Measurements from ENCODE around the gene CHST11. TPM values are rescaled to one million over a fixed set of nuclear protein-coding genes. Genes with fewer than 3 reads are reported as not detected.

Gene CHST11
- total and polyA plus RNA-seq, 2 donors from 2014 or later: 2.0 to 23.3 TPM

DNA sequence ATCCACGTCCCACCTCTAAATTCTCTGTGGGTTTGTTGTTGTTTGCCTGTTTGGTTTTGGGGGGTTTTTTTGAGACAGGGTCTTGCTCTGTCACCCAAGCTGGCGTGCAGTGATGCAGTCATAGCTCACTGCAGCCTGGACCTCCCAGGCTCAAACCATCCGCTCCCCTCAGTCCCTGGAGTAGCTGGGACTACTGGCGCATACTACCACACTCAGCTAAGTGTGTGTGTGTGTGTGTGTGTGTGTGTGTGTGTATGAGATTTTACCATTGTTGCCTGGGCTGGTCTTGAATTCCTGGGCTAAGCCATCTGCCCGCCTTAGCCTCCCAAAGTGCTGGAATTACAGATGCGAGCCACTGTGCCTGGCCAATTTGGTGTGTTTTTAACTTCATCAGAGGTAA, 265.2 kb downstream of the CHST11 start:
- DNase-seq (peak in 2 of 5 donors; percentile 45 to 57), FAIRE-seq (no peak)
- intact Hi-C loops (cut with DNase I): no loop called here
- Histone ChIP-seq H3K9ac (ENCODE audit: low read length in 3 of 3) (no peak overlapping the region), H3K9me3 (ENCODE audit: control insufficient read depth in 2 of 3, insufficient read depth in 1 of 3, low read length in 3 of 3) (no peaks in the 10 kb centered on the region), H3K36me3 (ENCODE audit: control insufficient read depth in 2 of 3, insufficient read depth in 3 of 3, low read length in 3 of 3) (no peaks in the 10 kb centered on the region), H3K4me3 (ENCODE audit: low read length in 3 of 3) (no peak overlapping the region), H3K27me3 (ENCODE audit: control insufficient read depth, insufficient read depth, low read length) (no peaks in the 10 kb centered on the region), H3K4me1 (ENCODE audit: control insufficient read depth in 2 of 3, insufficient read depth in 2 of 3, low read depth in 1 of 3, low read length in 3 of 3) (peaks cover 0 to 3% (median 0%) of the 10 kb centered on the region in 3 donors), H3K27ac (ENCODE audit: low read depth in 2 of 2, low read length in 2 of 2) (no peak overlapping the region)
- TF ChIP-seq, protein P1, sequence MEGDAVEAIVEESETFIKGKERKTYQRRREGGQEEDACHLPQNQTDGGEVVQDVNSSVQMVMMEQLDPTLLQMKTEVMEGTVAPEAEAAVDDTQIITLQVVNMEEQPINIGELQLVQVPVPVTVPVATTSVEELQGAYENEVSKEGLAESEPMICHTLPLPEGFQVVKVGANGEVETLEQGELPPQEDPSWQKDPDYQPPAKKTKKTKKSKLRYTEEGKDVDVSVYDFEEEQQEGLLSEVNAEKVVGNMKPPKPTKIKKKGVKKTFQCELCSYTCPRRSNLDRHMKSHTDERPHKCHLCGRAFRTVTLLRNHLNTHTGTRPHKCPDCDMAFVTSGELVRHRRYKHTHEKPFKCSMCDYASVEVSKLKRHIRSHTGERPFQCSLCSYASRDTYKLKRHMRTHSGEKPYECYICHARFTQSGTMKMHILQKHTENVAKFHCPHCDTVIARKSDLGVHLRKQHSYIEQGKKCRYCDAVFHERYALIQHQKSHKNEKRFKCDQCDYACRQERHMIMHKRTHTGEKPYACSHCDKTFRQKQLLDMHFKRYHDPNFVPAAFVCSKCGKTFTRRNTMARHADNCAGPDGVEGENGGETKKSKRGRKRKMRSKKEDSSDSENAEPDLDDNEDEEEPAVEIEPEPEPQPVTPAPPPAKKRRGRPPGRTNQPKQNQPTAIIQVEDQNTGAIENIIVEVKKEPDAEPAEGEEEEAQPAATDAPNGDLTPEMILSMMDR (IDR thresholded peaks at IDR 0.05; ENCODE audit: borderline replicate concordance, extremely low read depth, insufficient read depth): no peak

DNA sequence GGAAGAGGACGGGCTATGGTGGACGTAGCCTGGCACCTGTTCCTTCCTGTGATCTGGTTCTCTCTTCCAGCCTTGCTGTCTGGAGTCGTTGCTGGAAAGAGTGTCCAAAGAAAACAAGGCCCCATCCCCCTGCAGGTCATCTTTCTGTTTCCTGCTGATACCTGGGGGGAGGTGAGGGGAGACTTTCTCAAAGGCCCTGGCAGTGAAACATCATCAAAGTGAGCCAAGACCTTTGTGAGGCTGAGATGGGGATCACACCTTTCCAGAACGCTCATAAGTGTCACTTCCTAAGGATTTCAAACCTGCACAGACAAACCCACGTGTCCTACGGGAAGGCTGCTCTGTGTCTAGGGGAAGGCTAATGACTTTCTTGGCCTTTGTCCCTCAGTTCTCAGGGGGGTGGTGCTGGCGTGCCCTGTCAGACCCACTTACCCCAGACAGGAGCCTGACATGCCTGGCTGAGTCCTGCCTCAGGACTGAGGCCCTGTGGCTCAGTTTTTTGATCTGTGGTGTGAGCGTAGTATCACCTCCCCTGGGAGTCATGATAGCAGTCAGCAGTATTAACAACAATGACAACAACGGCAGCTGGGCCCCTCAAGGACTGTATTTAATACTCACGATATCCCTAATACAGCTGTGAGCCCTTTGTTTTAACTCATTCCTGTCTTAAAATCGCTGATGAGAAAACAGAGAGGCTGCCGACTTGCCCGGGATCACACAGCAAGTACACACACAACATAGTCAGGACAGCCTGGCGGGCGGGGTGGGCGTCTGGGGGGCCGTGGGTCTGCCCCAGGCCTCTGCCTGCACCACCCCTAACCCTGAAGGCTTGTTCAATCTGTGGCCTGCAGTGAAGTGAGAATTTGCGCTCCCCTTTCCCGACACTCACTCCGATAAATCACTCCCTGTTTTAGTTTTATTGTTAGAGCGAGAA, 266.1 kb downstream of the CHST11 start:
- Histone ChIP-seq H3K4me1 (ENCODE audit: control insufficient read depth in 2 of 3, insufficient read depth in 2 of 3, low read depth in 1 of 3, low read length in 3 of 3) (peaks cover 0 to 3% (median 0%) of the 10 kb centered on the region in 3 donors), H3K27me3 (ENCODE audit: control insufficient read depth, insufficient read depth, low read length) (no peaks in the 10 kb centered on the region), H3K9ac (ENCODE audit: low read length in 3 of 3) (no peak overlapping the region), H3K36me3 (ENCODE audit: control insufficient read depth in 2 of 3, insufficient read depth in 3 of 3, low read length in 3 of 3) (no peaks in the 10 kb centered on the region), H3K4me3 (ENCODE audit: low read length in 3 of 3) (no peak overlapping the region), H3K9me3 (ENCODE audit: control insufficient read depth in 2 of 3, insufficient read depth in 1 of 3, low read length in 3 of 3) (no peaks in the 10 kb centered on the region), H3K27ac (ENCODE audit: low read depth in 2 of 2, low read length in 2 of 2) (no peak overlapping the region)
- TF ChIP-seq, protein P1 (IDR thresholded peaks at IDR 0.05; ENCODE audit: borderline replicate concordance, extremely low read depth, insufficient read depth): no peak
- intact Hi-C loops (cut with DNase I): no loop called here
- DNase-seq (peak in 4 of 5 donors; percentile 66 to 79 (median 70)), FAIRE-seq (no peak)

DNA sequence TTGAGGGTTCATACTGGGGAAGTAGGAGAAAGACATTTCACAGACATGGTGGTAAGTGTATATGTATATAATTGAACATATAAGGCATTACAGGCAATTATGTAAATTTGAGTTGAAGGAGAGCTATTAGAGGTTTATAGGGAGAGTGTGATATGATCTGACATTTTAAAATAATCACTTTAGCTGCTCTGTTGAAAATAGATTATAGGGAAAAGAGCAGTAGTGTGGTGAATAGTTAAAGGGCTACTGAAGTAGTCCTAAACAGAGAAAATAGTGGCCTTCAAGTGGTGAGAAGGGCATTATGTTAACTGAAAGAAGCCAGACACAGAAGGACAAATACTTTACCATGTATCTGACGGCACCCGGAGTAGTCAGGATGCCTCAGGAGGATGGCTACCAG, 267.1 kb downstream of the CHST11 start:
- DNase-seq (no peak), FAIRE-seq (no peak)
- Histone ChIP-seq H3K9ac (ENCODE audit: low read length in 3 of 3) (no peak overlapping the region), H3K4me3 (ENCODE audit: low read length in 3 of 3) (no peak overlapping the region), H3K9me3 (ENCODE audit: control insufficient read depth in 2 of 3, insufficient read depth in 1 of 3, low read length in 3 of 3) (no peaks in the 10 kb centered on the region), H3K36me3 (ENCODE audit: control insufficient read depth in 2 of 3, insufficient read depth in 3 of 3, low read length in 3 of 3) (no peaks in the 10 kb centered on the region), H3K27me3 (ENCODE audit: control insufficient read depth, insufficient read depth, low read length) (no peaks in the 10 kb centered on the region), H3K4me1 (ENCODE audit: control insufficient read depth in 2 of 3, insufficient read depth in 2 of 3, low read depth in 1 of 3, low read length in 3 of 3) (peaks cover 0 to 3% (median 0%) of the 10 kb centered on the region in 3 donors), H3K27ac (ENCODE audit: low read depth in 2 of 2, low read length in 2 of 2) (no peak overlapping the region)
- TF ChIP-seq, protein P1 (IDR thresholded peaks at IDR 0.05; ENCODE audit: borderline replicate concordance, extremely low read depth, insufficient read depth): no peak
- intact Hi-C loops (cut with DNase I): no loop called here
